IMR-90 (cell line): Measurements from ENCODE around the gene LILRB1. TPM values are rescaled to one million over a fixed set of nuclear protein-coding genes. Genes with fewer than 3 reads are reported as not detected.

ENCODE experiments used
- ATAC-seq: fragments of 200-7000 bp; cut with Tn5 transposase; 2 replicates; pipeline ENCODE4 v1.9.1; 2020; ENCODE audit warnings: low read depth, mild to moderate bottlenecking, moderate library complexity
- BruUV-seq: library from RNA; stranded (reverse); fragments of 400-500 nt; replicated peaks from 2 replicates; lab custom pipeline; 2021; lab: Mats Ljungman, UMichigan
- CTCF ChIA-PET: fragments of 300-600 bp; formaldehyde crosslinking; extraction: SDS; loops from one replicate; lab custom pipeline; 2021; ENCODE audit warnings: antibody characterized with exemption; lab: Yijun Ruan, JAX
- POLR2A ChIA-PET: fragments of 300-600 bp; sonication (Branson Sonifier 250); formaldehyde crosslinking; loops from one replicate; lab custom pipeline; 2022; ENCODE audit warnings: antibody characterized with exemption; ENCODE audit not compliant: unreplicated experiment; lab: Charles Lee
- DNase-seq: peaks from one replicate; pipeline ENCODE4 v3.0.0; 2013
- H2AFZ ChIP-seq: replicated peaks from 2 replicates; pipeline ENCODE3; 2013; ENCODE audit warnings: low read length, mild to moderate bottlenecking; ENCODE audit not compliant: poor library complexity
- H2AK5ac ChIP-seq: 2 replicates; pipeline ENCODE4 v1.6.1; 2013; ENCODE audit warnings: low read depth, low read length, inconsistent platforms
- H2AK9ac ChIP-seq: replicated peaks from 2 replicates; pipeline ENCODE3; 2013; ENCODE audit warnings: mild to moderate bottlenecking, low read depth, low read length, moderate library complexity; ENCODE audit not compliant: poor library complexity
- H2BK120ac ChIP-seq: 2 replicates; pipeline ENCODE4 v1.6.1; 2013; ENCODE audit warnings: low read depth, low read length, inconsistent platforms
- H2BK15ac ChIP-seq: 3 replicates; pipeline ENCODE4 v1.6.1; 2013; ENCODE audit warnings: low read depth, low read length, inconsistent platforms
- H2BK20ac ChIP-seq: 2 replicates; pipeline ENCODE4 v1.6.1; 2013; ENCODE audit warnings: low read depth, mild to moderate bottlenecking, inconsistent platforms, low read length, moderate library complexity
- H2BK5ac ChIP-seq: 2 replicates; pipeline ENCODE4 v1.6.1; 2013; ENCODE audit warnings: mild to moderate bottlenecking, low read depth, low read length, inconsistent platforms; ENCODE audit not compliant: poor library complexity, severe bottlenecking
- H3K14ac ChIP-seq: replicated peaks from 2 replicates; pipeline ENCODE4 v1.6.1; 2013; ENCODE audit warnings: low read depth, low read length, inconsistent platforms
- H3K18ac ChIP-seq: 2 replicates; pipeline ENCODE4 v1.6.1; 2013; ENCODE audit warnings: low read depth, low read length, control low read depth
- H3K23ac ChIP-seq: 2 replicates; pipeline ENCODE4 v1.6.1; 2013; ENCODE audit warnings: low read depth, low read length, inconsistent platforms
- H3K27ac ChIP-seq: 2 replicates; pipeline ENCODE4 v1.5.1; 2013; ENCODE audit warnings: mild to moderate bottlenecking, control low read depth, low read length; ENCODE audit not compliant: insufficient read depth
- H3K27me3 ChIP-seq: 2 replicates; pipeline ENCODE4 v1.6.1; 2013; ENCODE audit warnings: low read length; ENCODE audit not compliant: control insufficient read depth, insufficient read depth
- H3K36me3 ChIP-seq: 2 replicates; pipeline ENCODE4 v1.6.1; 2013; ENCODE audit warnings: low read length, mixed read lengths; ENCODE audit not compliant: control insufficient read depth, insufficient read depth
- H3K4ac ChIP-seq: 2 replicates; pipeline ENCODE4 v1.6.1; 2013; ENCODE audit warnings: low read depth, low read length, inconsistent platforms
- H3K4me1 ChIP-seq: 2 replicates; pipeline ENCODE4 v1.6.1; 2013; ENCODE audit warnings: low read length, mixed read lengths; ENCODE audit not compliant: control insufficient read depth, insufficient read depth
- H3K4me2 ChIP-seq: 2 replicates; pipeline ENCODE4 v1.6.1; 2013; ENCODE audit warnings: low read depth, mild to moderate bottlenecking, control low read depth, low read length, moderate library complexity
- H3K4me3 ChIP-seq: 2 replicates; pipeline ENCODE4 v1.5.1; 2013; ENCODE audit warnings: low read depth, mild to moderate bottlenecking, control low read depth, low read length, moderate library complexity; ENCODE audit not compliant: insufficient read depth
- H3K56ac ChIP-seq: 2 replicates; pipeline ENCODE4 v1.6.1; 2013; ENCODE audit warnings: low read length, inconsistent platforms; ENCODE audit not compliant: insufficient read depth; ENCODE audit errors: extremely low read depth
- H3K79me1 ChIP-seq, 2 experiments: 2 replicates each; pipeline ENCODE4 v1.6.1; 2013; ENCODE audit warnings: low read length in 2 of 2, inconsistent platforms in 1 of 2, low read depth in 1 of 2
- H3K9ac ChIP-seq: 2 replicates; pipeline ENCODE4 v1.6.1; 2013; ENCODE audit warnings: low read depth, low read length, control low read depth
- H3K9me1 ChIP-seq: 2 replicates; pipeline ENCODE4 v1.6.1; 2013; ENCODE audit warnings: low read length, inconsistent platforms; ENCODE audit not compliant: insufficient read depth
- H3K9me3 ChIP-seq: 2 replicates; pipeline ENCODE4 v1.6.1; 2013; ENCODE audit warnings: low read length; ENCODE audit not compliant: control insufficient read depth, insufficient read depth
- H4K20me1 ChIP-seq: 2 replicates; pipeline ENCODE4 v1.6.1; 2013; ENCODE audit warnings: low read length, inconsistent platforms; ENCODE audit not compliant: insufficient read depth
- H4K5ac ChIP-seq: 2 replicates; pipeline ENCODE4 v1.6.1; 2013; ENCODE audit warnings: mild to moderate bottlenecking, low read depth, low read length, control low read depth
- H4K8ac ChIP-seq, 2 experiments: 2 replicates each; pipeline ENCODE4 v1.6.1; 2013; ENCODE audit warnings: low read depth in 2 of 2, low read length in 2 of 2, control low read depth in 1 of 2, inconsistent platforms in 1 of 2
- H4K91ac ChIP-seq: 2 replicates; pipeline ENCODE4 v1.6.1; 2013; ENCODE audit warnings: low read depth, low read length, inconsistent platforms; ENCODE audit not compliant: insufficient read depth
- CEBPB ChIP-seq: IDR thresholded peaks from 2 replicates; pipeline ENCODE4 v1.6.1; 2012; ENCODE audit warnings: low read depth, low read length, improper control_type of control experiment
- MXI1 ChIP-seq: IDR thresholded peaks from 2 replicates; pipeline ENCODE4 v1.6.1; 2012; ENCODE audit warnings: low read depth, mild to moderate bottlenecking, low read length, moderate library complexity, borderline replicate concordance
- RFX5 ChIP-seq: IDR thresholded peaks from 2 replicates; pipeline ENCODE4 v1.8.0; 2012; ENCODE audit warnings: low read depth, mild to moderate bottlenecking, low read length, moderate library complexity
- WGBS, 2 experiments: methylation state at CpG; one replicate each; pipeline versions ENCODE4 v1.1.5 to v1.1.7; 2013; ENCODE audit warnings: missing lambda C conversion rate in 2 of 2; ENCODE audit not compliant: insufficient read length in 1 of 2; ENCODE audit errors: extremely low coverage in 2 of 2; 5-methylcytosine and 5-hydroxymethylcytosine counted together
- dilution Hi-C: fragments of 300-500 bp; cut with HindIII; formaldehyde crosslinking; loops from one replicate; pipeline ENCODE4 v1.14.3; 2018; ENCODE audit warnings: low sequenced_read_pairs; ENCODE audit not compliant: unreplicated experiment
- in situ Hi-C: fragments of 300-500 bp; cut with MboI; formaldehyde crosslinking; loops from 3 replicates; pipeline ENCODE4 v1.14.3; 2019; ENCODE audit warnings: low sequenced_read_pairs, inconsistent platforms, mixed read lengths
- intact Hi-C: fragments of 100-400 bp; cut with micrococcal nuclease; formaldehyde crosslinking; loops from 2 replicates; pipeline ENCODE4 v1.10.0; 2022
- polyA plus RNA-seq, 3 experiments: library from polyadenylated mRNA; depleted of rRNA; stranded (reverse); fragments of >200 nt; gene quantifications; 2 replicates each; pipeline ENCODE4 v1.2.3, GENCODE V29; 2012; ENCODE audit warnings: low replicate concordance in 1 of 3
- total RNA-seq: library from RNA; depleted of rRNA; stranded (reverse); fragments of >200 nt; gene quantifications from 2 replicates; pipeline ENCODE4 v1.2.3, GENCODE V29; 2012
- TF ChIP-seq, protein P1 (sequence below): fragments of 150-350 bp; IDR thresholded peaks from 2 replicates; pipeline ENCODE4 v1.6.1; 2017; ENCODE audit warnings: mild to moderate bottlenecking, antibody characterized with exemption, low read length, low read depth
- TF ChIP-seq, protein P2 (sequence below): fragments of 150-350 bp; IDR thresholded peaks from 2 replicates; pipeline ENCODE4 v1.6.1; 2016; ENCODE audit warnings: low read depth, mild to moderate bottlenecking, low read length, moderate library complexity, borderline replicate concordance

The LILRB1 gene
- total and polyA plus RNA-seq, 2 of the 4 experiments (the other 2 are of a cell fraction), result not detected

GRCh38 chr19:54660964-54661363 lies 30.7 kb downstream of the LILRB1 start:
- Histone ChIP-seq H4K91ac (no peak overlapping the region), H3K4ac (no peak overlapping the region), H3K14ac (no peak overlapping the region), H3K4me3 (no peak overlapping the region), H2AFZ (no peak overlapping the region), H3K36me3 (no peaks in the 10 kb centered on the region), H3K18ac (no peak overlapping the region), H4K20me1 (no peaks in the 10 kb centered on the region), H2BK15ac (no peak overlapping the region), H3K4me2 (no peak overlapping the region), H2BK120ac (no peak overlapping the region), H2AK5ac (no peak overlapping the region), H3K9me3 (peaks cover 43% of the 10 kb centered on the region), H3K23ac (no peak overlapping the region), H3K27ac (no peak overlapping the region), H4K8ac (no peak overlapping the region), H4K5ac (no peak overlapping the region), H3K9me1 (no peaks in the 10 kb centered on the region), H3K56ac (no peak overlapping the region), H3K4me1 (no peaks in the 10 kb centered on the region), H3K79me1 (no peaks in the 10 kb centered on the region), H2AK9ac (no peak overlapping the region), H2BK20ac (no peak overlapping the region), H3K9ac (no peak overlapping the region), H2BK5ac (no peak overlapping the region), H3K27me3 (no peaks in the 10 kb centered on the region)
- dilution Hi-C loops (no loop called here), in situ Hi-C loops (no loop called here), intact Hi-C loops (no loop called here)
- no peak for DNase-seq
- TF ChIP-seq CEBPB (no peak), RFX5 (no peak), MXI1 (no peak)
- TF ChIP-seq, protein P1, sequence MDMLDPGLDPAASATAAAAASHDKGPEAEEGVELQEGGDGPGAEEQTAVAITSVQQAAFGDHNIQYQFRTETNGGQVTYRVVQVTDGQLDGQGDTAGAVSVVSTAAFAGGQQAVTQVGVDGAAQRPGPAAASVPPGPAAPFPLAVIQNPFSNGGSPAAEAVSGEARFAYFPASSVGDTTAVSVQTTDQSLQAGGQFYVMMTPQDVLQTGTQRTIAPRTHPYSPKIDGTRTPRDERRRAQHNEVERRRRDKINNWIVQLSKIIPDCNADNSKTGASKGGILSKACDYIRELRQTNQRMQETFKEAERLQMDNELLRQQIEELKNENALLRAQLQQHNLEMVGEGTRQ, result no peak
- TF ChIP-seq, protein P2, sequence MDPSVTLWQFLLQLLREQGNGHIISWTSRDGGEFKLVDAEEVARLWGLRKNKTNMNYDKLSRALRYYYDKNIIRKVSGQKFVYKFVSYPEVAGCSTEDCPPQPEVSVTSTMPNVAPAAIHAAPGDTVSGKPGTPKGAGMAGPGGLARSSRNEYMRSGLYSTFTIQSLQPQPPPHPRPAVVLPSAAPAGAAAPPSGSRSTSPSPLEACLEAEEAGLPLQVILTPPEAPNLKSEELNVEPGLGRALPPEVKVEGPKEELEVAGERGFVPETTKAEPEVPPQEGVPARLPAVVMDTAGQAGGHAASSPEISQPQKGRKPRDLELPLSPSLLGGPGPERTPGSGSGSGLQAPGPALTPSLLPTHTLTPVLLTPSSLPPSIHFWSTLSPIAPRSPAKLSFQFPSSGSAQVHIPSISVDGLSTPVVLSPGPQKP, result no peak
- ChIA-PET POLR2A (no interaction called here), CTCF (no interaction called here)
- BruUV-seq, result no TSS peak
- no peak for ATAC-seq
- WGBS, 2 experiments, result no CpG with 5 or more reads among the region's 6 CpGs
